H1 (cell line): ENCODE data around the gene NFIC. TPM values are rescaled to one million over a fixed set of nuclear protein-coding genes. Genes with fewer than 3 reads are reported as not detected.

Source experiments
- CTCF ChIA-PET: fragments of 300-600 bp; sonication (Branson Sonifier 250); formaldehyde crosslinking; loops from one replicate; lab custom pipeline; 2021; ENCODE audit not compliant: partially characterized antibody; lab: Charles Lee
- POLR2A ChIA-PET: fragments of 300-600 bp; sonication (Branson Sonifier 250); formaldehyde crosslinking; loops from one replicate; lab custom pipeline; 2021; ENCODE audit warnings: inconsistent platforms; ENCODE audit not compliant: partially characterized antibody; lab: Charles Lee
- DNase-seq, 2 experiments: peaks; one replicate each; pipeline versions ENCODE4 v3.0.0 to v3.0.0-alpha.2; 2010 to 2022; ENCODE audit warnings: low spot score in 2 of 2, low read depth in 1 of 2, mixed read lengths in 1 of 2
- FAIRE-seq: peaks from 2 replicates; lab custom pipeline; 2011; peaks lifted over from hg19 to GRCh38; lab: Jason Lieb, UNC
- H2AFZ ChIP-seq: 2 replicates; pipeline ENCODE4 v1.8.1; 2012; ENCODE audit warnings: low read length, inconsistent platforms
- H2AK5ac ChIP-seq: 2 replicates; pipeline ENCODE4 v1.6.1; 2013; ENCODE audit warnings: low read depth, low read length
- H2BK120ac ChIP-seq: replicated peaks from 2 replicates; pipeline ENCODE3; 2013; ENCODE audit warnings: low read depth, low read length, inconsistent platforms
- H2BK12ac ChIP-seq: 2 replicates; pipeline ENCODE4 v1.6.1; 2013; ENCODE audit warnings: low read depth, low read length
- H2BK15ac ChIP-seq: 2 replicates; pipeline ENCODE4 v1.6.1; 2013; ENCODE audit warnings: low read length
- H2BK20ac ChIP-seq: 2 replicates; pipeline ENCODE4 v1.6.1; 2013; ENCODE audit warnings: low read length
- H2BK5ac ChIP-seq: 2 replicates; pipeline ENCODE4 v1.6.1; 2013; ENCODE audit warnings: low read depth, low read length
- H3K14ac ChIP-seq: 2 replicates; pipeline ENCODE4 v1.6.1; 2013; ENCODE audit warnings: inconsistent platforms; ENCODE audit not compliant: insufficient read length
- H3K18ac ChIP-seq: 2 replicates; pipeline ENCODE4 v1.6.1; 2013; ENCODE audit warnings: low read length; ENCODE audit errors: extremely low read depth
- H3K23ac ChIP-seq: 2 replicates; pipeline ENCODE4 v1.6.1; 2013; ENCODE audit warnings: inconsistent platforms; ENCODE audit not compliant: insufficient read length
- H3K23me2 ChIP-seq: 2 replicates; pipeline ENCODE4 v1.6.1; 2013; ENCODE audit warnings: low read depth, low read length
- H3K27ac ChIP-seq: 2 replicates; pipeline ENCODE4 v1.6.1; 2011; ENCODE audit warnings: low read depth, low read length, inconsistent platforms
- H3K27me3 ChIP-seq, 4 experiments: replicated peaks in 1 of 4; 1 replicate in 1 of 4; 2 replicates in 3 of 4; pipeline versions ENCODE4 v1.6.1 to v1.8.1; 2011 to 2013; ENCODE audit warnings: low read length in 3 of 4, mild to moderate bottlenecking in 3 of 4, inconsistent platforms in 2 of 4, mixed read lengths in 2 of 4, moderate library complexity in 1 of 4; ENCODE audit not compliant: control insufficient read depth in 3 of 4, insufficient read depth in 3 of 4; ENCODE audit errors: extremely low read depth in 1 of 4
- H3K36me3 ChIP-seq, 4 experiments: 2 replicates each; pipeline versions ENCODE4 v1.6.1 to v1.8.1; 2011 to 2013; ENCODE audit warnings: mild to moderate bottlenecking in 4 of 4, low read length in 3 of 4, moderate library complexity in 2 of 4, control low read depth in 1 of 4, inconsistent platforms in 1 of 4; ENCODE audit not compliant: insufficient read depth in 4 of 4, control insufficient read depth in 2 of 4
- H3K4ac ChIP-seq: replicated peaks from 2 replicates; pipeline ENCODE3; 2013; ENCODE audit warnings: low read length, low read depth, mixed read lengths, inconsistent platforms; ENCODE audit not compliant: insufficient read length
- H3K4me1 ChIP-seq, 4 experiments: replicated peaks in 1 of 4; 1 replicate in 1 of 4; 2 replicates in 3 of 4; pipeline versions ENCODE4 v1.6.1 to v1.8.1; 2011 to 2013; ENCODE audit warnings: low read length in 3 of 4, inconsistent platforms in 2 of 4, mixed read lengths in 1 of 4; ENCODE audit not compliant: insufficient read depth in 4 of 4, control insufficient read depth in 3 of 4
- H3K4me2 ChIP-seq, 2 experiments: 2 replicates each; pipeline versions ENCODE4 v1.6.1 to v1.8.1; 2011 to 2013; ENCODE audit warnings: low read depth in 2 of 2, low read length in 2 of 2, control low read depth in 1 of 2, inconsistent platforms in 1 of 2, mild to moderate bottlenecking in 1 of 2; ENCODE audit not compliant: insufficient read depth in 1 of 2
- H3K4me3 ChIP-seq, 4 experiments: fragments of 200-600, 300-600 bp in 1 of 4; sonication (generic), shearing (Covaris generic), sonication (Bioruptor Twin) in 1 of 4; 2 replicates each; pipeline versions ENCODE4 v1.5.1 to v1.8.1; 2011 to 2016; ENCODE audit warnings: low read length in 4 of 4, low read depth in 3 of 4, control low read depth in 2 of 4, inconsistent platforms in 2 of 4, mild to moderate bottlenecking in 2 of 4, mixed read lengths in 1 of 4, moderate library complexity in 1 of 4; ENCODE audit not compliant: insufficient read depth in 2 of 4; ENCODE audit errors: extremely low read depth in 1 of 4
- H3K56ac ChIP-seq: replicated peaks from 2 replicates; pipeline ENCODE3; 2013; ENCODE audit warnings: low read depth, mild to moderate bottlenecking, mixed read lengths, low read length, inconsistent platforms; ENCODE audit not compliant: insufficient read length
- H3K79me1 ChIP-seq: 2 replicates; pipeline ENCODE4 v1.6.1; 2013; ENCODE audit warnings: low read depth, low read length, control low read depth
- H3K79me2 ChIP-seq, 2 experiments: 2 replicates each; pipeline versions ENCODE4 v1.6.1 to v1.8.1; 2012 to 2013; ENCODE audit warnings: low read length in 2 of 2, mild to moderate bottlenecking in 2 of 2, inconsistent platforms in 1 of 2; ENCODE audit not compliant: insufficient read depth in 2 of 2, control insufficient read depth in 1 of 2
- H3K9ac ChIP-seq, 4 experiments: replicated peaks in 1 of 4; 1 replicate in 1 of 4; 2 replicates in 3 of 4; pipeline versions ENCODE4 v1.6.1 to v1.8.1; 2011 to 2013; ENCODE audit warnings: low read depth in 3 of 4, low read length in 3 of 4, control low read depth in 2 of 4, mild to moderate bottlenecking in 2 of 4, moderate library complexity in 2 of 4, inconsistent platforms in 1 of 4; ENCODE audit errors: extremely low read depth in 1 of 4
- H3K9me3 ChIP-seq, 2 experiments: 2 replicates each; pipeline versions ENCODE4 v1.6.1 to v1.8.1; 2012 to 2013; ENCODE audit warnings: mild to moderate bottlenecking in 2 of 2, moderate library complexity in 2 of 2, control low read depth in 1 of 2, inconsistent platforms in 1 of 2, low read depth in 1 of 2, low read length in 1 of 2, mixed read lengths in 1 of 2; ENCODE audit not compliant: insufficient read depth in 2 of 2
- H4K20me1 ChIP-seq, 2 experiments: replicated peaks in 1 of 2; 2 replicates each; pipeline versions ENCODE3 to v1.8.1; 2011 to 2013; ENCODE audit warnings: inconsistent platforms in 2 of 2, low read length in 2 of 2, mild to moderate bottlenecking in 1 of 2; ENCODE audit not compliant: insufficient read depth in 2 of 2, control insufficient read depth in 1 of 2
- H4K5ac ChIP-seq: 2 replicates; pipeline ENCODE4 v1.6.1; 2013; ENCODE audit warnings: low read length, low read depth, mixed read lengths, inconsistent platforms; ENCODE audit not compliant: insufficient read length
- H4K8ac ChIP-seq: 2 replicates; pipeline ENCODE4 v1.8.0; 2013; ENCODE audit warnings: mild to moderate bottlenecking, moderate library complexity, low read length, inconsistent platforms; ENCODE audit not compliant: insufficient read depth; ENCODE audit errors: extremely low read depth
- H4K91ac ChIP-seq: replicated peaks from 2 replicates; pipeline ENCODE3; 2013; ENCODE audit warnings: low read length, mixed read lengths, inconsistent platforms; ENCODE audit not compliant: insufficient read length
- SAP30 ChIP-seq: fragments of 300-600 bp; sonication (generic); IDR thresholded peaks from 2 replicates; pipeline ENCODE4 v1.7.1; 2012; ENCODE audit warnings: low read length, moderate library complexity, mild to moderate bottlenecking, inconsistent platforms; ENCODE audit not compliant: insufficient read depth, insufficient replicate concordance
- SIRT6 ChIP-seq: IDR thresholded peaks from one replicate; pipeline ENCODE4 v1.7.1; 2012; ENCODE audit warnings: low read length, inconsistent platforms
- WGBS, 2 experiments: shearing (Covaris generic) in 1 of 2; methylation state at CpG; one replicate each; pipeline versions ENCODE4 v1.1.6 to v1.1.7; 2013 to 2015; ENCODE audit warnings: low lambda C conversion rate in 2 of 2, mixed read lengths in 2 of 2, inconsistent platforms in 1 of 2, low coverage in 1 of 2, missing lambda C conversion rate in 1 of 2; ENCODE audit not compliant: insufficient replicate concordance in 2 of 2, insufficient coverage in 1 of 2, insufficient read length in 1 of 2; ENCODE audit errors: extremely low coverage in 1 of 2, missing lambda C conversion rate in 1 of 2; 5-methylcytosine and 5-hydroxymethylcytosine counted together
- polyA plus RNA-seq, 7 experiments: library from polyadenylated mRNA; depleted of rRNA in 3 of 7; stranded (reverse) in 5 of 7; unstranded in 2 of 7; fragments of >200 nt in 5 of 7; fragments of 200-250 nt in 2 of 7; gene quantifications; 1 replicate in 5 of 7; 2 replicates in 1 of 7; 4 replicates in 1 of 7; pipeline versions ENCODE4 v1.2.1 to v1.2.3, GENCODE V29; 2011 to 2013; ENCODE audit warnings: missing spikeins in 2 of 7, mixed read lengths in 2 of 7
- total RNA-seq: library from RNA; stranded (reverse); fragmentation: NEBNext Ultra II Directional; extraction: Animal tissue kit (Norgen Biotek cat#: 25700); gene quantifications from 2 replicates; pipeline ENCODE4 v1.2.1, GENCODE V29; 2021

NFIC gene
- total and polyA plus RNA-seq, 2 of the 8 experiments (the other 6 are each of a cell fraction or from before 2014, with no cell fraction given) = 0.56 to 3.2 TPM

- Histone ChIP-seq H3K4me1 (no peaks in the 10 kb centered on the region), H3K23me2 (no peaks in the 10 kb centered on the region), H2BK120ac (no peak overlapping the region), H4K5ac (no peak overlapping the region), H3K9ac (no peak overlapping the region), H4K91ac (no peak overlapping the region), H4K20me1 (no peaks in the 10 kb centered on the region), H3K4me3 (no peak overlapping the region), H3K9me3 (no peaks in the 10 kb centered on the region), H2BK15ac (no peak overlapping the region), H2BK5ac (no peak overlapping the region), H3K79me1 (no peaks in the 10 kb centered on the region), H2AFZ (no peak overlapping the region), H3K56ac (no peak overlapping the region), H3K79me2 (no peaks in the 10 kb centered on the region), H3K4ac (no peak overlapping the region), H3K4me2 (no peak overlapping the region), H3K14ac (no peak overlapping the region), H3K27ac (no peak overlapping the region), H3K36me3 (no peaks in the 10 kb centered on the region), H2AK5ac (no peak overlapping the region), H2BK20ac (no peak overlapping the region), H3K23ac (no peak overlapping the region), H2BK12ac (no peak overlapping the region), H3K27me3 (peaks cover 0 to 2% (median 0%) of the 10 kb centered on the region in 4 experiments; a peak in 3 of 7 replicates), H4K8ac (no peak overlapping the region), H3K18ac (no peak overlapping the region)
- ChIA-PET CTCF (interaction anchor here (0.6 to 7.3 kb wide), 7 partner anchors 15 to 142 kb away, joined by 3 to 77 read pairs (median 5); no protein-coding TSS in a partner anchor), POLR2A (no interaction called here)
- 79% methylated on average over 9 of the region's 9 CpGs; no CpG with 5 or more reads in 1 of the 2 experiments for WGBS, 2 experiments
- no peak for DNase-seq
- FAIRE-seq = no peak
- TF ChIP-seq SAP30 = no peak
- no peak for TF ChIP-seq SIRT6
Observed at GRCh38 chr19:3342246-3342645, 24.1 kb upstream of the NFIC start.
